ENCODE data around the gene CDC42SE2.

DNA sequence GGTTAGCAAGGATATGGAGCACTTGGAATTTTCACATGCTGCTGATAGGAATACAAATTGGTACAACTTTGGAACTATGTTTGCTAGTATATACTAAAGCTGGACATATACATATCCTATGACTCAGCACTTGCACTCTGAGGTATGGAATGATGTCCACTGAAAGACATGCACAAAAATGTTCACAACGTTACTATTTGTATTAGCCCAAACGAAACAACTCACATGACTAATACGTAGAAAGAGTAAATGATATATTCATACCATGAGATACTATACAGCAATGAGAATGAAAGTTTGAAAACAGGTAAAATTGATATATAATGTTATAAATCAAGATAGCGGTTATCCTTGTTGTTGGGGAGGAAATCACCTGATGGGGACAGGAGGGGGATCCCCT is 45.5 kb upstream of the CDC42SE2 start:
- no peak for TF ChIP-seq CTCF (IDR thresholded peaks at IDR 0.05)
- no peak for TF ChIP-seq POLR2AphosphoS5 (IDR thresholded peaks at IDR 0.05)
- no peak for TF ChIP-seq EP300 (IDR thresholded peaks at IDR 0.05)
- no peak for TF ChIP-seq POLR2A (IDR thresholded peaks at IDR 0.05)
